Measurements from ENCODE around the gene TRIM17.

- TF ChIP-seq CTCF (conservative IDR thresholded peaks at IDR 0.05; ENCODE audit: low read length) = no peak
- no peak for TF ChIP-seq EZH2phosphoT487 (IDR thresholded peaks at IDR 0.05; ENCODE audit: borderline replicate concordance)
Observed at GRCh38 chr1:228376651-228377631, 39.7 kb downstream of the TRIM17 start.

All from Loucy (cell line).